HEK293 (cell line): Measurements from ENCODE around the gene ELK4.

Experiments
- ZNF121 ChIP-seq: fragments of 450-650 bp; formaldehyde crosslinking; IDR thresholded peaks from 2 replicates; pipeline ENCODE4 v1.5.1; 2016; ENCODE audit warnings: missing biosample characterization, missing genetic modification characterization
- ZNF155 ChIP-seq: fragments of 450-650 bp; formaldehyde crosslinking; IDR thresholded peaks from 2 replicates; pipeline ENCODE4 v1.5.1; 2016; ENCODE audit warnings: missing biosample characterization, missing genetic modification characterization
- TF ChIP-seq, protein P1 (sequence below): fragments of 450-650 bp; formaldehyde crosslinking; IDR thresholded peaks from 2 replicates; pipeline ENCODE4 v1.5.1; 2016; ENCODE audit warnings: missing biosample characterization, missing genetic modification characterization
- TF ChIP-seq, protein P2 (sequence below): fragments of 450-650 bp; formaldehyde crosslinking; IDR thresholded peaks from 2 replicates; pipeline ENCODE4 v1.5.1; 2016; ENCODE audit warnings: missing biosample characterization, missing genetic modification characterization

DNA sequence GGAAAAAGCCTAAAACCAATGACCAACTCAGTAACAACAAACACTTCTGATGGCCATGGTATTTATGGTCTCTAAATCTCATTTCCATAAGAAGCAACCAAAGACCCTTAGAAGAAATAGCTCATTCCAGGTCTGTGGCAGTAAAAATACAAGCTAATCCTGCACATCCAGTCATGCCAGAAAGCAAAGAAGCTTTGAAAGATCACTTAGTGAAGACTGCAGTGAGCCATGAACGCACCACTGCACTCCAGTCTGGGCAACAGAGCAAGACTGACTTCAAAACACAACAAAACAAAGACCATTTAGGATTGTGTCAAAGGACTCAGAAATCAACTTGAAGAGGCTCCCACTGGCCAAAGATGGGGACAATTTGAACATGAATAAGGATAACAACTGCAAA, 18.4 kb upstream of the ELK4 start:
- TF ChIP-seq, protein P1, sequence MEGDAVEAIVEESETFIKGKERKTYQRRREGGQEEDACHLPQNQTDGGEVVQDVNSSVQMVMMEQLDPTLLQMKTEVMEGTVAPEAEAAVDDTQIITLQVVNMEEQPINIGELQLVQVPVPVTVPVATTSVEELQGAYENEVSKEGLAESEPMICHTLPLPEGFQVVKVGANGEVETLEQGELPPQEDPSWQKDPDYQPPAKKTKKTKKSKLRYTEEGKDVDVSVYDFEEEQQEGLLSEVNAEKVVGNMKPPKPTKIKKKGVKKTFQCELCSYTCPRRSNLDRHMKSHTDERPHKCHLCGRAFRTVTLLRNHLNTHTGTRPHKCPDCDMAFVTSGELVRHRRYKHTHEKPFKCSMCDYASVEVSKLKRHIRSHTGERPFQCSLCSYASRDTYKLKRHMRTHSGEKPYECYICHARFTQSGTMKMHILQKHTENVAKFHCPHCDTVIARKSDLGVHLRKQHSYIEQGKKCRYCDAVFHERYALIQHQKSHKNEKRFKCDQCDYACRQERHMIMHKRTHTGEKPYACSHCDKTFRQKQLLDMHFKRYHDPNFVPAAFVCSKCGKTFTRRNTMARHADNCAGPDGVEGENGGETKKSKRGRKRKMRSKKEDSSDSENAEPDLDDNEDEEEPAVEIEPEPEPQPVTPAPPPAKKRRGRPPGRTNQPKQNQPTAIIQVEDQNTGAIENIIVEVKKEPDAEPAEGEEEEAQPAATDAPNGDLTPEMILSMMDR (tag by site-specific recombination): no peak
- no peak for TF ChIP-seq ZNF155 (tag by site-specific recombination)
- TF ChIP-seq, protein P2, sequence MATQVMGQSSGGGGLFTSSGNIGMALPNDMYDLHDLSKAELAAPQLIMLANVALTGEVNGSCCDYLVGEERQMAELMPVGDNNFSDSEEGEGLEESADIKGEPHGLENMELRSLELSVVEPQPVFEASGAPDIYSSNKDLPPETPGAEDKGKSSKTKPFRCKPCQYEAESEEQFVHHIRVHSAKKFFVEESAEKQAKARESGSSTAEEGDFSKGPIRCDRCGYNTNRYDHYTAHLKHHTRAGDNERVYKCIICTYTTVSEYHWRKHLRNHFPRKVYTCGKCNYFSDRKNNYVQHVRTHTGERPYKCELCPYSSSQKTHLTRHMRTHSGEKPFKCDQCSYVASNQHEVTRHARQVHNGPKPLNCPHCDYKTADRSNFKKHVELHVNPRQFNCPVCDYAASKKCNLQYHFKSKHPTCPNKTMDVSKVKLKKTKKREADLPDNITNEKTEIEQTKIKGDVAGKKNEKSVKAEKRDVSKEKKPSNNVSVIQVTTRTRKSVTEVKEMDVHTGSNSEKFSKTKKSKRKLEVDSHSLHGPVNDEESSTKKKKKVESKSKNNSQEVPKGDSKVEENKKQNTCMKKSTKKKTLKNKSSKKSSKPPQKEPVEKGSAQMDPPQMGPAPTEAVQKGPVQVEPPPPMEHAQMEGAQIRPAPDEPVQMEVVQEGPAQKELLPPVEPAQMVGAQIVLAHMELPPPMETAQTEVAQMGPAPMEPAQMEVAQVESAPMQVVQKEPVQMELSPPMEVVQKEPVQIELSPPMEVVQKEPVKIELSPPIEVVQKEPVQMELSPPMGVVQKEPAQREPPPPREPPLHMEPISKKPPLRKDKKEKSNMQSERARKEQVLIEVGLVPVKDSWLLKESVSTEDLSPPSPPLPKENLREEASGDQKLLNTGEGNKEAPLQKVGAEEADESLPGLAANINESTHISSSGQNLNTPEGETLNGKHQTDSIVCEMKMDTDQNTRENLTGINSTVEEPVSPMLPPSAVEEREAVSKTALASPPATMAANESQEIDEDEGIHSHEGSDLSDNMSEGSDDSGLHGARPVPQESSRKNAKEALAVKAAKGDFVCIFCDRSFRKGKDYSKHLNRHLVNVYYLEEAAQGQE (tag by site-specific recombination): no peak
- TF ChIP-seq ZNF121 (tag by site-specific recombination): no peak
